WTC11 (cell line): ENCODE results near the gene PANX2. TPM values are rescaled to one million over a fixed set of nuclear protein-coding genes. Genes with fewer than 3 reads are reported as not detected.

ENCODE experiments used
- ATAC-seq: fragments of 200-7000 bp; cut with Tn5 transposase; 2 replicates; pipeline ENCODE4 v1.10.0; 2021; ENCODE audit warnings: mild to moderate bottlenecking, moderate library complexity
- CTCF ChIA-PET: fragments of 300-600 bp; sonication (Branson Sonifier 250); formaldehyde crosslinking; loops from one replicate; lab custom pipeline; 2021; ENCODE audit warnings: antibody characterized with exemption; lab: Charles Lee
- POLR2A ChIA-PET: fragments of 350-600 bp; sonication (Branson Sonifier 250); formaldehyde crosslinking; loops from one replicate; lab custom pipeline; 2021; ENCODE audit warnings: antibody characterized with exemption; lab: Charles Lee
- DNase-seq: peaks from one replicate; pipeline ENCODE4 v3.0.0; 2021; ENCODE audit warnings: low spot score
- H3K27ac Mint-ChIP-seq: 2 replicates; pipeline ENCODE4 v1.8.0; 2021; ENCODE audit warnings: mixed read lengths
- H3K27me3 Mint-ChIP-seq: 2 replicates; pipeline ENCODE4 v1.8.0; 2021; ENCODE audit warnings: low read depth, mild to moderate bottlenecking, moderate library complexity, mixed read lengths
- H3K36me3 Mint-ChIP-seq: 2 replicates; pipeline ENCODE4 v1.8.0; 2021; ENCODE audit warnings: mixed read lengths
- H3K4me1 Mint-ChIP-seq: 2 replicates; pipeline ENCODE4 v1.8.0; 2022; ENCODE audit warnings: mixed read lengths
- H3K4me3 Mint-ChIP-seq: 2 replicates; pipeline ENCODE4 v1.8.0; 2021; ENCODE audit warnings: mild to moderate bottlenecking, moderate library complexity, mixed read lengths
- H3K9me3 Mint-ChIP-seq: 2 replicates; pipeline ENCODE4 v1.8.0; 2021; ENCODE audit warnings: mixed read lengths
- ATF1 ChIP-seq: sonication (generic); formaldehyde crosslinking; IDR thresholded peaks from 2 replicates; pipeline ENCODE4 v1.8.1; 2023; ENCODE audit warnings: mild to moderate bottlenecking, moderate library complexity, missing genetic modification reagents
- CDX4 ChIP-seq: fragments of 250-450 bp; sonication (Bioruptor Pico); IDR thresholded peaks from 2 replicates; pipeline ENCODE4 v1.9.0; 2021; ENCODE audit warnings: moderate library complexity, mild to moderate bottlenecking, inconsistent platforms, borderline replicate concordance
- FOXJ3 ChIP-seq: sonication (generic); formaldehyde crosslinking; IDR thresholded peaks from 2 replicates; pipeline ENCODE4 v1.9.0; 2021; ENCODE audit warnings: missing genetic modification reagents, mild to moderate bottlenecking, borderline replicate concordance
- HMGA2 ChIP-seq: fragments of 250-450 bp; sonication (Bioruptor Pico); IDR thresholded peaks from 2 replicates; pipeline ENCODE4 v1.4.0; 2021; ENCODE audit warnings: mild to moderate bottlenecking, moderate library complexity
- IRF1 ChIP-seq: sonication (generic); formaldehyde crosslinking; IDR thresholded peaks from 2 replicates; pipeline ENCODE4 v1.8.0; 2023; ENCODE audit warnings: missing genetic modification reagents
- JAZF1 ChIP-seq: fragments of 250-450 bp; sonication (Bioruptor Pico); IDR thresholded peaks from 2 replicates; pipeline ENCODE4 v1.9.0; 2021; ENCODE audit warnings: moderate library complexity, mild to moderate bottlenecking, inconsistent platforms
- JUN ChIP-seq: sonication (generic); formaldehyde crosslinking; IDR thresholded peaks from 2 replicates; pipeline ENCODE4 v1.8.0; 2023; ENCODE audit warnings: mild to moderate bottlenecking, missing genetic modification reagents
- NFATC4 ChIP-seq: fragments of 250-450 bp; sonication (Bioruptor Pico); IDR thresholded peaks from 2 replicates; pipeline ENCODE4 v1.9.0; 2021; ENCODE audit warnings: mild to moderate bottlenecking
- SMAD3 ChIP-seq: sonication (generic); formaldehyde crosslinking; IDR thresholded peaks from 2 replicates; pipeline ENCODE4 v1.8.0; 2022; ENCODE audit warnings: missing genetic modification reagents, mild to moderate bottlenecking, borderline replicate concordance
- STAT6 ChIP-seq: sonication (generic); formaldehyde crosslinking; conservative IDR thresholded peaks from 2 replicates; pipeline ENCODE4 v1.8.1; 2023; ENCODE audit warnings: mild to moderate bottlenecking, low read depth, missing genetic modification reagents, moderate library complexity
- TEAD4 ChIP-seq: sonication (generic); formaldehyde crosslinking; IDR thresholded peaks from 2 replicates; pipeline ENCODE4 v1.8.0; 2022; ENCODE audit warnings: mild to moderate bottlenecking, missing genetic modification reagents
- ZNF263 ChIP-seq: sonication (generic); formaldehyde crosslinking; IDR thresholded peaks from 2 replicates; pipeline ENCODE4 v1.8.1; 2022; ENCODE audit warnings: low read depth, mild to moderate bottlenecking, moderate library complexity, missing genetic modification reagents
- ZNF423 ChIP-seq: fragments of 250-450 bp; sonication (Bioruptor Pico); IDR thresholded peaks from 2 replicates; pipeline ENCODE4 v2.1.2; 2022; ENCODE audit warnings: mild to moderate bottlenecking, moderate library complexity
- ZNF425 ChIP-seq: fragments of 250-450 bp; sonication (Bioruptor Pico); conservative IDR thresholded peaks from 2 replicates; pipeline ENCODE4 v1.9.0; 2021; ENCODE audit warnings: mild to moderate bottlenecking
- ZNF532 ChIP-seq: fragments of 250-450 bp; sonication (Bioruptor Pico); IDR thresholded peaks from 2 replicates; pipeline ENCODE4 v1.9.0; 2021; ENCODE audit warnings: mild to moderate bottlenecking, borderline replicate concordance
- total RNA-seq: library from RNA; stranded (reverse); gene quantifications from 3 replicates; pipeline ENCODE4 v1.2.3, GENCODE V29; 2021

PANX2 gene
- total RNA-seq, 1 experiment from 2014 or later: 10.2 TPM

GRCh38 chr22:50178471-50178864, 7.9 kb downstream of the PANX2 start:
- Mint-ChIP-seq H3K27me3 (no peaks in the 10 kb centered on the region), H3K9me3 (no peaks in the 10 kb centered on the region), H3K27ac (no peak overlapping the region), H3K36me3 (no peaks in the 10 kb centered on the region), H3K4me3 (no peak overlapping the region), H3K4me1 (no peaks in the 10 kb centered on the region)
- ChIA-PET POLR2A (no interaction called here), CTCF (no interaction called here)
- DNase-seq (no peak), ATAC-seq (no peak)
- TF ChIP-seq IRF1 (CRISPR knock-in tag): no peak
- TF ChIP-seq CDX4 (CRISPR knock-in tag): no peak
- no peak for TF ChIP-seq JAZF1 (CRISPR knock-in tag)
- TF ChIP-seq NFATC4 (CRISPR knock-in tag): no peak
- no peak for TF ChIP-seq SMAD3
- TF ChIP-seq JUN (CRISPR knock-in tag): no peak
- TF ChIP-seq HMGA2 (CRISPR knock-in tag): no peak
- no peak for TF ChIP-seq ZNF425 (CRISPR knock-in tag)
- no peak for TF ChIP-seq ATF1 (CRISPR knock-in tag)
- no peak for TF ChIP-seq ZNF263
- no peak for TF ChIP-seq TEAD4 (CRISPR knock-in tag)
- no peak for TF ChIP-seq ZNF423 (CRISPR knock-in tag)
- TF ChIP-seq STAT6: no peak
- TF ChIP-seq FOXJ3 (CRISPR knock-in tag): no peak
- TF ChIP-seq ZNF532 (CRISPR knock-in tag): no peak
